Peyer's patch (tissue), 4 donors: ENCODE data around the gene NPTX2. TPM values are rescaled to one million over a fixed set of nuclear protein-coding genes. Genes with fewer than 3 reads are reported as not detected.

Source experiments
- DNase-seq, 3 donors: peaks; one replicate each; pipeline ENCODE4 v3.0.0-alpha.2; 2017 to 2019
- H3K27ac ChIP-seq, 4 donors: fragments of 200-600 bp; sonication (generic); one replicate each; pipeline ENCODE4 v1.5.1; 2016 to 2019
- H3K27me3 ChIP-seq, 2 donors: fragments of 200-600 bp; sonication (generic); one replicate each; pipeline ENCODE4 v1.5.1; 2019
- H3K36me3 ChIP-seq, 3 donors: fragments of 200-600 bp; sonication (generic); one replicate each; pipeline ENCODE4 v1.5.1; 2016 to 2019
- H3K4me1 ChIP-seq, 4 donors: fragments of 200-600 bp; sonication (generic); one replicate each; pipeline ENCODE4 v1.5.1; 2016 to 2019
- H3K4me3 ChIP-seq, 4 donors: fragments of 200-600 bp; sonication (generic); 1 replicate in 3 of 4; 2 replicates in 1 of 4; pipeline ENCODE4 v1.5.1; 2016 to 2019; ENCODE audit warnings: mild to moderate bottlenecking in 1 of 4
- H3K9me3 ChIP-seq, 4 donors: fragments of 200-600 bp; sonication (generic); one replicate each; pipeline ENCODE4 v1.5.1; 2016 to 2019; ENCODE audit warnings: mild to moderate bottlenecking in 1 of 4
- CTCF ChIP-seq, 6 experiments: fragments of 450-650 bp in 4 of 6; fragments of 200-600 bp in 2 of 6; sonication (generic) in 1 of 6; IDR thresholded peaks; one replicate each; pipeline ENCODE4 v1.5.1; 2017 to 2019; ENCODE audit warnings: antibody characterized with exemption in 6 of 6, mild to moderate bottlenecking in 3 of 6, moderate library complexity in 1 of 6
- POLR2A ChIP-seq, 2 donors: fragments of 450-650 bp; IDR thresholded peaks; one replicate each; pipeline ENCODE4 v1.5.1; 2017; ENCODE audit warnings: antibody characterized with exemption in 2 of 2, mild to moderate bottlenecking in 2 of 2, moderate library complexity in 2 of 2
- total RNA-seq, 4 donors: library from RNA; depleted of rRNA; stranded (reverse); fragments of >200 nt; gene quantifications; one replicate each; pipeline ENCODE4 v1.1.0, GENCODE V29; 2016

Gene NPTX2
- total RNA-seq, 4 donors from 2014 or later = 0.94 to 4.2 (median 3.9) TPM

GRCh38 chr7:98603399-98603788 lies 13.7 kb upstream of the NPTX2 start:
- no peak for DNase-seq
- no peaks in the 10 kb centered on the region for H3K4me1 ChIP-seq
- H3K27ac ChIP-seq = peak overlapping the region in 2 of 4 donors; percentile 22 to 78
- H3K4me3 ChIP-seq = no peak overlapping the region
- H3K27me3 ChIP-seq = no peaks in the 10 kb centered on the region
- H3K36me3 ChIP-seq = no peaks in the 10 kb centered on the region
- no peaks in the 10 kb centered on the region for H3K9me3 ChIP-seq
- TF ChIP-seq CTCF (IDR thresholded peaks at IDR 0.05) (no peak), POLR2A (IDR thresholded peaks at IDR 0.05) (no peak)

- no peaks in the 10 kb centered on the region for H3K9me3 ChIP-seq
- peaks cover 0 to 18% (median 0%) of the 10 kb centered on the region in 4 donors for H3K4me1 ChIP-seq
- DNase-seq = no peak
- no peaks in the 10 kb centered on the region for H3K36me3 ChIP-seq
- TF ChIP-seq CTCF (IDR thresholded peaks at IDR 0.05) (no peak), POLR2A (IDR thresholded peaks at IDR 0.05) (no peak)
- no peak overlapping the region for H3K27ac ChIP-seq
- peaks cover 0 to 19% of the 10 kb centered on the region in 2 donors for H3K27me3 ChIP-seq
- no peak overlapping the region for H3K4me3 ChIP-seq
Observed at GRCh38 chr7:98613601-98614425, 3.3 kb upstream of the NPTX2 start.

GRCh38 chr7:98616381-98617050 lies 569 bp upstream of the NPTX2 start:
- TF ChIP-seq CTCF (IDR thresholded peaks at IDR 0.05) = no peak
- TF ChIP-seq POLR2A (IDR thresholded peaks at IDR 0.05) = no peak

GRCh38 chr7:98617960-98618418 lies 904 bp downstream of the NPTX2 start:
- peaks cover 0 to 26% (median 0%) of the 10 kb centered on the region in 4 donors for H3K4me1 ChIP-seq
- H3K4me3 ChIP-seq = peak overlapping the region in 2 of 4 donors; percentile 43 to 46
- H3K9me3 ChIP-seq = no peaks in the 10 kb centered on the region
- H3K27me3 ChIP-seq = peaks cover 0 to 27% of the 10 kb centered on the region in 2 donors
- no peak for TF ChIP-seq CTCF (IDR thresholded peaks at IDR 0.05)
- no peak for TF ChIP-seq POLR2A (IDR thresholded peaks at IDR 0.05)
- H3K27ac ChIP-seq = no peak overlapping the region
- no peak for DNase-seq
- no peaks in the 10 kb centered on the region for H3K36me3 ChIP-seq

More at GRCh38 chr7:98616381-98617050, 569 bp upstream of the NPTX2 start:
- Histone ChIP-seq H3K36me3 (no peaks in the 10 kb centered on the region), H3K9me3 (no peaks in the 10 kb centered on the region), H3K4me1 (peaks cover 0 to 26% (median 0%) of the 10 kb centered on the region in 4 donors), H3K27me3 (peaks cover 0 to 27% of the 10 kb centered on the region in 2 donors), H3K4me3 (peak overlapping the region in 2 of 4 donors; percentile 43 to 46), H3K27ac (no peak overlapping the region)
- no peak for DNase-seq

GRCh38 chr7:98618786-98619185 lies 1.7 kb downstream of the NPTX2 start:
- Histone ChIP-seq H3K27me3 (peaks cover 0 to 27% of the 10 kb centered on the region in 2 donors), H3K9me3 (no peaks in the 10 kb centered on the region), H3K4me3 (no peak overlapping the region), H3K27ac (no peak overlapping the region), H3K4me1 (peaks cover 0 to 26% (median 0%) of the 10 kb centered on the region in 4 donors), H3K36me3 (no peaks in the 10 kb centered on the region)
- TF ChIP-seq POLR2A (IDR thresholded peaks at IDR 0.05) = no peak
- no peak for TF ChIP-seq CTCF (IDR thresholded peaks at IDR 0.05)
- no peak for DNase-seq
